ENCODE measurements around the gene PPBP.

The PPBP gene

GRCh38 chr4:73988061-73988460, at the start of gene PPBP:
PPBP (minus strand) TSS chr4:73988190; CDS start chr4:73988103, 87 bp downstream.
- DNase-seq (ENCODE audit: low read depth), result no peak

GRCh38 chr4:74037076-74037955, 49.3 kb upstream of the PPBP start:
- no peak for DNase-seq (ENCODE audit: low read depth)
- peak overlapping the region; percentile 88 for H3K4me3 ChIP-seq (ENCODE audit: low read depth, low read length)
- TF ChIP-seq CTCF (IDR thresholded peaks at IDR 0.05; ENCODE audit: low read depth, low read length, missing control alignments), result no peak
- in situ Hi-C loops (cut with HindIII; ENCODE audit: low sequenced_read_pairs), result no loop called here

More at GRCh38 chr4:73988061-73988460, at the start of gene PPBP:
- H3K4me3 ChIP-seq (ENCODE audit: low read depth, low read length), result no peak within 1 kb of the TSS
- in situ Hi-C loops (cut with HindIII; ENCODE audit: low sequenced_read_pairs), result no loop called here
- TF ChIP-seq CTCF (IDR thresholded peaks at IDR 0.05; ENCODE audit: low read depth, low read length, missing control alignments), result no peak

- DNase-seq (ENCODE audit: low read depth), result no peak
- no peak overlapping the region for H3K4me3 ChIP-seq (ENCODE audit: low read depth, low read length)
- in situ Hi-C loops (cut with HindIII; ENCODE audit: low sequenced_read_pairs), result no loop called here
- no peak for TF ChIP-seq CTCF (IDR thresholded peaks at IDR 0.05; ENCODE audit: low read depth, low read length, missing control alignments)
Measured at GRCh38 chr4:74033739-74034138, 45.7 kb upstream of the PPBP start.

GRCh38 chr4:74032064-74032463, 44.1 kb upstream of the PPBP start:
- TF ChIP-seq CTCF (IDR thresholded peaks at IDR 0.05; ENCODE audit: low read depth, low read length, missing control alignments), result no peak
- in situ Hi-C loops (cut with HindIII; ENCODE audit: low sequenced_read_pairs), result no loop called here
- H3K4me3 ChIP-seq (ENCODE audit: low read depth, low read length), result no peak overlapping the region
- no peak for DNase-seq (ENCODE audit: low read depth)

GRCh38 chr4:74031576-74031975, 43.6 kb upstream of the PPBP start:
- in situ Hi-C loops (cut with HindIII; ENCODE audit: low sequenced_read_pairs), result no loop called here
- H3K4me3 ChIP-seq (ENCODE audit: low read depth, low read length), result no peak overlapping the region
- DNase-seq (ENCODE audit: low read depth), result no peak
- no peak for TF ChIP-seq CTCF (IDR thresholded peaks at IDR 0.05; ENCODE audit: low read depth, low read length, missing control alignments)

- DNase-seq (ENCODE audit: low read depth), result no peak
- no peak for TF ChIP-seq CTCF (IDR thresholded peaks at IDR 0.05; ENCODE audit: low read depth, low read length, missing control alignments)
- in situ Hi-C loops (cut with HindIII; ENCODE audit: low sequenced_read_pairs), result no loop called here
- H3K4me3 ChIP-seq (ENCODE audit: low read depth, low read length), result no peak overlapping the region
Measured at GRCh38 chr4:74030285-74030684, 42.3 kb upstream of the PPBP start.
